Mesenchymal stem cell (in vitro differentiated cells and primary cell): ENCODE measurements around the gene TMEM35A.
"Not testable (repeated sequence)": the region's sequence is repeated elsewhere in the genome, so short reads cannot be mapped to it uniquely, and the experiment has no call there.

Source experiments
- DNase-seq: peaks from one replicate; pipeline ENCODE4 v3.0.0-alpha.2; 2013
- H2AFZ ChIP-seq: one replicate; pipeline ENCODE4 v1.6.1; 2013; ENCODE audit warnings: low read depth, mild to moderate bottlenecking, control low read depth, inconsistent platforms, low read length, moderate library complexity
- H2AK5ac ChIP-seq: 2 replicates; pipeline ENCODE4 v1.6.1; 2013; ENCODE audit warnings: low read length, moderate library complexity, mild to moderate bottlenecking, inconsistent platforms; ENCODE audit not compliant: severe bottlenecking
- H2BK120ac ChIP-seq: one replicate; pipeline ENCODE4 v1.6.1; 2013; ENCODE audit warnings: low read depth, mild to moderate bottlenecking, inconsistent platforms, low read length, moderate library complexity
- H2BK12ac ChIP-seq, 2 experiments: one replicate each; pipeline ENCODE4 v1.6.1; 2013; ENCODE audit warnings: inconsistent platforms in 2 of 2, low read length in 2 of 2, mild to moderate bottlenecking in 2 of 2, moderate library complexity in 2 of 2, control low read depth in 1 of 2
- H2BK15ac ChIP-seq: one replicate; pipeline ENCODE4 v1.6.1; 2013; ENCODE audit warnings: mild to moderate bottlenecking, low read depth, inconsistent platforms; ENCODE audit not compliant: poor library complexity, severe bottlenecking
- H2BK5ac ChIP-seq: 2 replicates; pipeline ENCODE4 v1.6.1; 2013; ENCODE audit warnings: low read depth, mild to moderate bottlenecking, low read length, control low read depth, inconsistent platforms; ENCODE audit not compliant: poor library complexity, severe bottlenecking
- H3K14ac ChIP-seq, 2 experiments: one replicate each; pipeline ENCODE4 v1.6.1; 2013; ENCODE audit warnings: inconsistent platforms in 2 of 2, low read length in 2 of 2, control low read depth in 1 of 2, mild to moderate bottlenecking in 1 of 2, moderate library complexity in 1 of 2
- H3K18ac ChIP-seq, 2 experiments: one replicate each; pipeline ENCODE4 v1.6.1; 2013; ENCODE audit warnings: inconsistent platforms in 2 of 2, low read length in 2 of 2, control low read depth in 1 of 2, low read depth in 1 of 2, mild to moderate bottlenecking in 1 of 2
- H3K23ac ChIP-seq, 2 experiments: one replicate each; pipeline ENCODE4 v1.6.1; 2013; ENCODE audit warnings: inconsistent platforms in 2 of 2, low read length in 2 of 2, mild to moderate bottlenecking in 2 of 2, moderate library complexity in 2 of 2, control low read depth in 1 of 2
- H3K27ac ChIP-seq: 2 replicates; pipeline ENCODE4 v1.5.1; 2013; ENCODE audit warnings: mild to moderate bottlenecking, moderate library complexity, low read length, control low read depth, inconsistent platforms; ENCODE audit not compliant: poor library complexity, severe bottlenecking
- H3K27me3 ChIP-seq, 2 experiments: 2 replicates each; pipeline versions ENCODE4 v1.6.1 to v1.7.0; 2013; ENCODE audit warnings: low read length in 2 of 2, mild to moderate bottlenecking in 2 of 2, moderate library complexity in 2 of 2, control low read depth in 1 of 2, inconsistent platforms in 1 of 2; ENCODE audit not compliant: control insufficient read depth in 1 of 2, insufficient read depth in 1 of 2
- H3K36me3 ChIP-seq, 2 experiments: 2 replicates each; pipeline versions ENCODE4 v1.6.1 to v1.7.0; 2013; ENCODE audit warnings: low read length in 2 of 2, control low read depth in 1 of 2, inconsistent platforms in 1 of 2, low read depth in 1 of 2, mild to moderate bottlenecking in 1 of 2; ENCODE audit not compliant: insufficient read depth in 2 of 2, control insufficient read depth in 1 of 2
- H3K4ac ChIP-seq, 2 experiments: one replicate each; pipeline ENCODE4 v1.6.1; 2013; ENCODE audit warnings: inconsistent platforms in 2 of 2, low read length in 2 of 2, mild to moderate bottlenecking in 2 of 2, moderate library complexity in 2 of 2, control low read depth in 1 of 2, low read depth in 1 of 2
- H3K4me1 ChIP-seq: 2 replicates; pipeline ENCODE4 v1.6.1; 2013; ENCODE audit warnings: low read depth, low read length, control low read depth; ENCODE audit not compliant: control insufficient read depth, insufficient read depth
- H3K4me2 ChIP-seq: 2 replicates; pipeline ENCODE4 v1.6.1; 2013; ENCODE audit warnings: low read length, mild to moderate bottlenecking, inconsistent platforms; ENCODE audit not compliant: poor library complexity, severe bottlenecking
- H3K4me3 ChIP-seq, 2 experiments: 2 replicates each; pipeline versions ENCODE4 v1.5.1 to v1.7.0; 2013; ENCODE audit warnings: low read length in 2 of 2, mild to moderate bottlenecking in 2 of 2, control low read depth in 1 of 2, low read depth in 1 of 2; ENCODE audit not compliant: insufficient read depth in 1 of 2
- H3K79me1 ChIP-seq: replicated peaks from 2 replicates; pipeline ENCODE4 v1.6.1; 2013; ENCODE audit warnings: mild to moderate bottlenecking, control low read depth, low read length, inconsistent platforms; ENCODE audit not compliant: poor library complexity, severe bottlenecking
- H3K9ac ChIP-seq: 2 replicates; pipeline ENCODE4 v1.7.0; 2013; ENCODE audit warnings: mild to moderate bottlenecking, low read length, moderate library complexity
- H3K9me3 ChIP-seq: 2 replicates; pipeline ENCODE4 v1.7.0; 2013; ENCODE audit warnings: mild to moderate bottlenecking, low read length; ENCODE audit not compliant: control insufficient read depth
- H4K8ac ChIP-seq: one replicate; pipeline ENCODE4 v1.6.1; 2013; ENCODE audit warnings: inconsistent platforms, mild to moderate bottlenecking, low read length, moderate library complexity
- H4K91ac ChIP-seq: one replicate; pipeline ENCODE4 v1.6.1; 2013; ENCODE audit warnings: mild to moderate bottlenecking, low read length, inconsistent platforms
- WGBS: methylation state at CpG from one replicate; pipeline ENCODE4 v1.1.7; 2013; ENCODE audit warnings: mixed read lengths; 5-methylcytosine and 5-hydroxymethylcytosine counted together

The TMEM35A gene

DNA sequence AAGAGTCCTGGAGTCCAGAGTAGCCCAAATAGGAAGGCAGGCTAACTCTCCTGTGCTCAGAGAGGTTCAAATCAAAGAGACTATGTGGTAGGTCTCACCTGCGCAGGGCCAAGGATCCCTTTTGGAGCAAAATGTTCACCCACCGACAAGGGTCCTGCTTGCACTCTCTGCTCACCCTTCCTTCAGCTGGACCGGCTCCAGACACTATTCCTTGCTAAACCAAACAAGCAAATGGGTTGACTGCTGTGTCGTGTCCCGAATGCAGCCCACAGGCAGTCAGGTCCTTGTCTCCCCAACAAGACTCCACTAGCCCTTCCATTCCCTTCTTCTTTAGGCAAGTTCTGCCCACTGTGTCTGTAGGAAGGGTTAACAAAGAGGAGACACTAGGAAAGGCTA, 27.5 kb upstream of the TMEM35A start:
- Histone ChIP-seq H3K14ac (peak overlapping the region in 1 of 2 experiments; percentile 1), H3K27me3 (no peaks in the 10 kb centered on the region), H3K9me3 (no peaks in the 10 kb centered on the region), H2AFZ (no peak overlapping the region), H3K4me1 (peaks cover 3% of the 10 kb centered on the region), H3K79me1 (peaks cover 1% of the 10 kb centered on the region), H2BK12ac (peak overlapping the region in 1 of 2 experiments; percentile 39), H3K9ac (peak overlapping the region; percentile 92), H3K4me3 (peak overlapping the region; percentile 59 to 86), H3K36me3 (no peaks in the 10 kb centered on the region), H2AK5ac (no peak overlapping the region), H3K23ac (no peak overlapping the region), H3K27ac (no peak overlapping the region), H3K4me2 (peak overlapping the region; percentile 44), H2BK120ac (no peak overlapping the region), H2BK5ac (no peak overlapping the region), H4K91ac (peak overlapping the region; percentile 25), H3K18ac (peak overlapping the region; percentile 40 to 43), H3K4ac (peak overlapping the region in 1 of 2 experiments; percentile 4), H2BK15ac (no peak overlapping the region), H4K8ac (peak overlapping the region; percentile 75)
- DNase-seq, result no peak
- WGBS, result 53% methylated on average over 3 of the region's 5 CpGs

GRCh38 chrX:101051549-101052302, 27.0 kb upstream of the TMEM35A start, which contains the start of gene TRMT2B:
Gene TRMT2B, minus strand, starts transcription at chrX:101052111. Its CDS starts 9,822 bp downstream, at chrX:101042289.
- H3K36me3 ChIP-seq, result no peaks in the 10 kb centered on the region
- H3K23ac ChIP-seq, result no peak within 1 kb of the TSS
- peak within 1 kb of the TSS; percentile 92 for H3K9ac ChIP-seq
- H3K4me2 ChIP-seq, result peak within 1 kb of the TSS; percentile 44
- H4K8ac ChIP-seq, result peak within 1 kb of the TSS; percentile 75
- H2BK120ac ChIP-seq, result no peak within 1 kb of the TSS
- H2BK12ac ChIP-seq, result peak within 1 kb of the TSS in 1 of 2 experiments; percentile 39
- peak within 1 kb of the TSS in 1 of 2 experiments; percentile 28 for H3K4ac ChIP-seq
- under 1% methylated on average over 27 of the region's 43 CpGs for WGBS
- H2BK5ac ChIP-seq, result no peak within 1 kb of the TSS
- H3K27ac ChIP-seq, result peak within 1 kb of the TSS; percentile 60
- peak within 1 kb of the TSS; percentile 59 to 86 for H3K4me3 ChIP-seq
- H2AK5ac ChIP-seq, result no peak within 1 kb of the TSS
- no peaks in the 10 kb centered on the region for H3K79me1 ChIP-seq
- peak within 1 kb of the TSS in 1 of 2 experiments; percentile 1 for H3K14ac ChIP-seq
- H3K4me1 ChIP-seq, result peaks cover 3% of the 10 kb centered on the region
- DNase-seq, result peak; percentile 80
- H2AFZ ChIP-seq, result no peak within 1 kb of the TSS
- H3K27me3 ChIP-seq, result no peaks in the 10 kb centered on the region
- H2BK15ac ChIP-seq, result peak within 1 kb of the TSS; percentile 52
- peak within 1 kb of the TSS; percentile 25 for H4K91ac ChIP-seq
- no peaks in the 10 kb centered on the region for H3K9me3 ChIP-seq
- peak within 1 kb of the TSS; percentile 62 to 76 for H3K18ac ChIP-seq

DNA sequence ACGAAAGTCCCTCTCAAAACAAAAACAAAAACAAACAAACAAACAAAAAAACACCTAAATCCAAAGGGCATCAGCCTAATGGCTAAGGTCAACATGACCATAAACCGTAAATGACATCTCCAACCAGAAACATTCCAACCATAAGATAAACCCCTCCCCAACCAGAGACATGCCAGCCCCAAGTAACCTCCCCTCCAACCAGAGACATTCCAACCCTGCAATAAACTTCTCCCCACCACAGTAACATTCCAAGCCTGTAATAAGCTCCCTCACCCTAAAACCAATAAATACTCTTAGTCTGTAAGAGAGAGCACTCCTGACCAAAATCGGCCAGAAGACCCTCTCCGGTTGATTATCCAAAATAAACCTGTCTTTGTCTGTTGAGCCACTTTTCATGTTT, 22.1 kb upstream of the TMEM35A start:
- 34% methylated on average over 2 of the region's 4 CpGs for WGBS

GRCh38 chrX:101057093-101057714, 21.5 kb upstream of the TMEM35A start:
- no peak overlapping the region for H3K27ac ChIP-seq
- no peaks in the 10 kb centered on the region for H3K27me3 ChIP-seq
- H3K9me3 ChIP-seq, result no peaks in the 10 kb centered on the region
- no peaks in the 10 kb centered on the region for H3K79me1 ChIP-seq
- no peak overlapping the region for H2BK12ac ChIP-seq
- H3K18ac ChIP-seq, result no peak overlapping the region
- no peak overlapping the region for H2AFZ ChIP-seq
- H4K91ac ChIP-seq, result no peak overlapping the region
- no peaks in the 10 kb centered on the region for H3K4me1 ChIP-seq
- H4K8ac ChIP-seq, result no peak overlapping the region
- no peak overlapping the region for H2BK5ac ChIP-seq
- H3K14ac ChIP-seq, result no peak overlapping the region
- no peak overlapping the region for H2BK120ac ChIP-seq
- no peak for DNase-seq
- no peak overlapping the region for H2BK15ac ChIP-seq
- no peaks in the 10 kb centered on the region for H3K36me3 ChIP-seq
- H3K9ac ChIP-seq, result no peak overlapping the region
- no peak overlapping the region for H2AK5ac ChIP-seq
- H3K23ac ChIP-seq, result no peak overlapping the region
- no peak overlapping the region for H3K4me2 ChIP-seq
- no peak overlapping the region for H3K4me3 ChIP-seq
- no peak overlapping the region for H3K4ac ChIP-seq
- WGBS, result 20% methylated on average over 1 of the region's 3 CpGs

More for the DNA sequence above, 22.1 kb upstream of the TMEM35A start:
- H3K4ac ChIP-seq, H3K4me1 ChIP-seq, H2BK12ac ChIP-seq, H2BK5ac ChIP-seq, H2AK5ac ChIP-seq, H2BK15ac ChIP-seq, DNase-seq, H3K27ac ChIP-seq, H3K79me1 ChIP-seq, H3K4me2 ChIP-seq, H3K36me3 ChIP-seq, H3K14ac ChIP-seq, H2AFZ ChIP-seq, H3K23ac ChIP-seq, H3K9ac ChIP-seq, H3K4me3 ChIP-seq, H2BK120ac ChIP-seq, H4K91ac ChIP-seq, H3K27me3 ChIP-seq, H3K9me3 ChIP-seq, H3K18ac ChIP-seq, H4K8ac ChIP-seq: not testable (repeated sequence)
